Hippocampal formation (tissue), 2 donors: ENCODE results near the gene IGF2R.
"Not testable (repeated sequence)": the region's sequence is repeated elsewhere in the genome, so short reads cannot be mapped to it uniquely, and the experiment has no call there.

ENCODE experiments used
- DNase-seq, 2 donors: peaks; one replicate each; lab custom pipeline; 2025; lab: John Stamatoyannopoulos, UW

The IGF2R gene

DNA sequence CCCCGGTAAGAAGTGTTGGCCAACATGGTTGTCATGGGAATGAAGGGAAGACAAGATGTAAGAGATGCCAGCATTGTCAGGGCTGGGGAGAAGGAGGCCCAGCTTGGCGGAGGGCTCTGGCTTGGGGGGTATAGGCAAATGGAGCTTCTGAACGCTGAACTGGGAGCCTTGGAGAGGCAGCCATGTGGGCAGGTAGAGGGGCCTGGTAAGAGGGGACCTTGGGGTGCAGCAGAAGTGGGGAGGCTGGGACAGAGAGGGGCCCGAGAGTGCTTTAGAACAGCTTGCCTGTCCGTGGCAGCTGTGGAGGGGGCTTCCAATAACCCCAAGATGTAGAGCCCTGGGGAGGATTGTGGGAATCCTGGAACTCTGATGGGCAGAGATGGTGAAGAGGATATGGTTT is 155.7 kb downstream of the IGF2R start:
- DNase-seq, result no peak

DNA sequence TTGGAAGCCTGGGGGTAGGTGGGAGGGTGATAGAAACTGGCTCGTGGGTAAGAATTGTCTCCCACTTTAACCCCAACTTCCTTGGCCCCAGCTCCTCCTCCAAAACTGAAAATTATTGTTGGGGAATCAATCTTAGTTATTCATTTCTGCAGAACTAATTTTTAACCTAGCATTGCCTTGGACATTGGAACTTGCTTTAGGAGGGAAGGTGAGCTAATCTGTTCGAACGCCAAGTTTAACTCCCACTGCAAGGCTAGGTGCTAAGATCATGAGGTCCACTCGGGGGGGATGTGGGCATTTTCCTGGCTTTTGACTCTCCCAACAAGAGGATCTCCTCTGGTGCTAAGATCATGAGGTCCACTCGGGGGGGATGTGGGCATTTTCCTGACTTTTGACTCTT is 156.2 kb downstream of the IGF2R start:
- DNase-seq, result not testable (repeated sequence)

DNA sequence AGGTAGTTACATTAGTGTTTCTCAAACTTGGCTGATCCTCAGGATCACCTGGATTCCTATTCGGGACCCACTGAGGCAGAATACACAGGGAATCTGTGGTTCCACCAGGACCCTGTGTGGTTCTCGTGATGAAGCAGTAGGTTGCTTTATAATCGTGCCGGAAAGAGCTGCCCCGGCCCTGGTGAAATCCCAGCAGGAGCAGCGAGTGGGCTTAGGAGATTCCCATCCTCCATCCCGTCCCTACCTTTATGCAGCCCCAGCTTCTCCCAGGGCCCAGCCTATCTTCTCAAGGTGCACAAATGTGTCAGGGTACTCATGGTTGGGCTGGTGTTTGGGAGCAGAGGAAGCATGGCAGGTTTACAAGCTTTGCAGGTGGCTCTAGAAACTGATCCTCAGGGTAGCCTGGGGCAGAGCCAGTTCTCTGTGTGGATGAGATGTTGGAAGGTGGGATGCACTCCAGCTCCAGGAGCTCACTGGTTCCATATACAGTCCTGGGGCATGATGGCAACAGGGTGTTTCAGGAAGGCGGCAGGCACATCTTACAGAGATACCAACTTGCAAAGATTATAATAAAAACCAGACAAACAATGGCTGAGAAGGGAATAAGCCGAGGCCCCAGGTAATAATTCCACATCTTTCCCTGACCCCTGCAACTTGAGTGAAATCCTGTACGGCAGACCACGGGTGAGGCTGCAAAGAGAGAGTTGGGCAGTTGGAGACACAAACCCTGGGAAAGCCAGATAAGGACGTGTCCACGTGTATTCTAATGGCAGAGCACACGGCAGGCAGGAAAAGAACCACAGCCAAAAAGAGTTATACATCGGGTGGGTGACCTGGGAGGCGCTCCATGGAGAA is 158.6 kb downstream of the IGF2R start:
- no peak for DNase-seq

DNA sequence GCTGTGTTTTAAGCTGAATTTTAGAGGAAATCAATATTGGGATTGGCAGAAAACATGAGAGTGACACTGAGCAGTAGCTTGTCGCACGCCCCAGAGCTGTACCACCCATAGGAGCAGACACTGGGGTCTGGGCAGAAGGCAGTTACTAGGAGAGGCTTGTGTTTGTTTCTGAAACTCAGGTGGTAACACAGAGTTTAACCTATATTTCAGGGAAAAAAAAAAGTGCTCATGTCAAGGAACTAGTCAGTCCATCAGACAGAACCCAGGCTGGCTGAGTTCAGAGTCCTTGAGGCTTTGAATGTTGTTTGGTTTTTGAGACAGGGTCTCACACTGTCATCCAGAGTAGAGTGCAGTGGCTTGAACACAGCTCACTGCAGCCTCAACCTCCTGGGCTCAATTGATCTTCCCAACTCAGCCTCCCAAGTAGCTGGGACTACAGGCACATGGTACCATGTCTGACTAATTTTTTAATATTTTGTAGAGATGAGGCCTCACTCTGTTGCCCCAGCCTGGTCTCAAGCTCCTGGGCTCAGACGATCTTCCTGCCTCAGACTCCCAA is 159.3 kb downstream of the IGF2R start:
- no peak for DNase-seq

DNA sequence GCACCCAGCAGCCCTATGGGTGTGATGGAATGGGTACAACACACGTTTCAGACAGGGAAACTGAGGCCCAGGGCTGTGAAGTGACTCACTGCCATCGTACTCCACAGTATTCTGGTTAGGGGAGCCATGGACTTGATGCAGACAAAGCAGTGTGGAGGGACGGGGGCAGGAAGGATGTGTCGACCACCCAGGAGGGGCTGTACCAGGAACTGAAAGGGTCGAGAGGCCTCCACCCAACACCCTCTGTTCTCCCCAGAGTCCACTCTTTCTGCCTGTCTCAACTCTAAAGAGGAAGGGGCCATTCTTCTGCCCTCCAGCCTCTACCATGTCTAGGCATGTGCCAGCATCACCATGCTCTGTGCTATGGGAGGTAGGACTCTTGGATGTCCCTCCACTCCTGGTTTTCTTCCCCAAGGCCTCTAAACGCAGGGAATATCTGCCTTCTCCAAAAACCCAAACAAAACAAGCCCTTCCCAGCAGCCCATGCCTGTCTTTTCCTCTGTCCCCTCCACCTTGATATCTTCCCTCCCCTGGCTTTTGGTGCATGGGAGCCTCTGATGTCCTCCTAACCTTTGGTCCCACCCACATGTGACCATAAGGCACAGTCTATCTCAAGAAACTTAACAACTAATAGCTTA is 160.1 kb downstream of the IGF2R start:
- DNase-seq, result no peak

DNA sequence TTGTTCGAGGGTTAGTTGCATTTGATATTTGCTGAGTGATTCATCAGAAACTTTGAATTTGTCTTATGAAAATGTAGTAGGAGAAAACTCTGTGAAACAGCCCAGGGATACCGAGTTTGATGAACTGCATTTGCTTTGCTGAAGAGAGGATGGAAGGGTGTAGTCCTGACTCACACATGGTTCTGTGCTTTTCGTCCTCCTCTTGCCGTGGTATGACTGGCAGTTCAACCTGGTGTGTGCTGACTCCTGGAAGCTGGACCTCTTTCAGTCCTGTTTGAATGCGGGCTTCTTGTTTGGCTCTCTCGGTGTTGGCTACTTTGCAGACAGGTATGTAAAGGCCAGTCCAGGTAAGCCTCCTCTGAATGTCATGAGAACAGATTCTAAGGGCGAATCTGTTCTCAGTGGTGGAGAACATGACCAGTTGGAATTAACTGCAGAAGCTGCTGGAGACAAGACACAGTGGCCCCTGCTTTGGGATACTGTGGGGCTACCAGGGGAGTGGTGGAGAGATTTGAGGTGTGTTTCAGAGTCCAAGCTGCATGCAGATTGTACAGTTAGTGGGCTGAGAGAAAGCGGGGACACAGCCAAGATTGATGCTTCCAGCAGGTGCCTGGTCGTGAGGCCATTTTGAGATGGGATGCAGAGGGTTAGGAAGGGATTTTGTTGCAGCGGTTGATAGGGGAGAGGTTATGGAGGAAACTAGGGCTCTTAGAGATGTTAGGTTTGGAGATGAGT is 161.2 kb downstream of the IGF2R start:
- DNase-seq, result no peak

DNA sequence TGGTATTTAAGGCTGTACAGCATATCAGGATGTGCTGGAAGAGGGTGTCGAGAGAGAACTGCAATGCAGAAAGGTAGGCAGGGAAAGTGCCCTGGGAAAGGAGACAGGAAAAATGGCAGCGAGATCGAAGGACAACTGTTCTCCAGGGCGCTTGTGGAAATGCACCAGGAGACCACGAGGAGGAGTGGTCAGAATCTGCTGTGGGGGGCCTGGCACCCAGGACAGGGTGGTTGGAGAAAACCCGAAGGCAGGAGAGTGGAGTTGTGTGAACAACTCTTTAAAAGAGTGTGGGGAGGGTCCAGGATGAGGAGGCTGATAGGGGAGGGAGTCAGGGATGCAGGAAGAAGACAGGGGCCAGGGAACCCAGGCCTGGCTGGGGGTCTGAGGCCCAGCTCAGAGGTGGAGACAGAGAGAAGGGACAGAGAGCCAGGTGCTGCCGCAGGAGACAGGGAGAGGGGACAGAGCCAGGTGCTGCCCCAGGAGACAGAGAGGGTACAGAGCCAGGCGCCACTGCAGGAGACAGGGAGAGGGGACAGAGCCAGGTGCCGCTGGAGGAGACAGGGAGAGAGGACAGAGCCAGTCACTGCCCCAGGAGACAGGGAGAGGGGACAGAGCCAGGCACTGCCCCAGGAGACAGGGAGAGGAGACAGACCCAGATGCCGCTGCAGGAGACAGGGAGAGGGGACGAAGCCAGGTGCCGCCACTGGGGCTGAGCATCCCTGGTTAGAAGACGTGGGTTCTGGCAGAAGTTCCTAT is 162.0 kb downstream of the IGF2R start:
- no peak for DNase-seq

DNA sequence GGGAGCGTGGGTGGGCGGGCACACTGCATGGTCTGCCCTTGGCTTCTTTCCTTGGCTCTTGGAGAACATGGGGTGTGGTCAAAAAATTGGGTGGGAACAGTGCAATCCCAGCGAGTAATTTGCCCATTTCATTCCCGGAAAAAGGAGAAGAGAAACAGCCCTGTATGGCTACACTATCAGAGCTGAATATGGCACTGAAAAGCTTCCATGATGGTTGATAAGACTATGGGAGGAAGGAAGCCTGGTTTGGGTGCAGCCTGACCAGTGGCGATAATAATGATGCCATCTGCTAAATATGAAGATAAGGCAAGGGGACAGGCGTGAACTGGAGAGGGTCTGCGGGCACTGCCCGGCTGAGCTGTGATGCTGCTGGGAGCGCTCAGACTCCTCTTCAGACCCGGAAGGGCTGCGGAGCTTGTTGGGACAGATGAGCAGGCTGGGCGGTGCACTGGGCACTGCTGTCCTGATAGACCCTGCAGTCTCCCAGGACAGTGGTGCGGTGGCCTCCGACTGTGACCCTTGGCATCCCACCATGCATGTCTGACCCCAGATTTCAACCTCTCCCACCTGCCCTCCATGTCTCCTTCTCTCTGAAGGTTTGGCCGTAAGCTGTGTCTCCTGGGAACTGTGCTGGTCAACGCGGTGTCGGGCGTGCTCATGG is 162.9 kb downstream of the IGF2R start:
- no peak for DNase-seq

DNA sequence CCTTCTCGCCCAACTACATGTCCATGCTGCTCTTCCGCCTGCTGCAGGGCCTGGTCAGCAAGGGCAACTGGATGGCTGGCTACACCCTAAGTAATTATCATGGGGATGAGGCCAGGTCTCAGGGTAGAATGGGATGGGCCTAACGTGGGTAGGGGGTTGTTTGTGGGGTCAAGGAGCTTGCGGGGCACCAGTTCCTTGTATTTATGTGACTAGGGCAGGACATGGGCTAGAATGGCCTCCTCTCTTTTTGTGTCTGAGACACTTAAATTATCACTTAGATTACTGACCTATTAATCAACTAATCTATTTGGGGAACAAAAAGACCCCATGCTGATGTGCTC is 163.4 kb downstream of the IGF2R start:
- DNase-seq, result no peak

DNA sequence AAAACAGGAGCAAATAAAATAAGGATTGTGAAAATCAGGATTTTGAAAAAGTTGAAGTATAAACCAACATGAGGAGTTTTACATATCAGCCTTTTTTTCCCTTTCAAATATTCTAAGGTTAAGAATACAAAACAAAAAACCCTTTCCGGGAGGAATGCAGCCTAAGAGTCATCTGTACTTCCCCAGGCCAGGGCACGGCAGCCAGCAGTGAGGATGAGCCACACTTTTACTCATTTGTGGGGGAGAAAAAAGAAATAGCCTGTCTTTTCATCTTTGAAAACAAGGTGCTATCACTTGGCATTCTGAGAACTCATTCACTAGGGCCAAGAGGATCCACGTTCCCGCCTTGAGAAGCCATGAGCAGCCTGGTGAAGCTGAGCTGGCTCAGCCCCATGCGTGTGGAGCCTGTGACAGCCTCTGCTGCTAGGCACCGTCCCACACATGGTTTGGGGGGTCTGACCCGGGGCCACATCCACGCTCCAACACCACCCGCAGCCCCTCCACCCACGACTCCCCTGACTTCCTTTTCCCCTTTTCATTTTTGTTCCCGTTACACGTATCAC is 164.0 kb downstream of the IGF2R start:
- no peak for DNase-seq

DNA sequence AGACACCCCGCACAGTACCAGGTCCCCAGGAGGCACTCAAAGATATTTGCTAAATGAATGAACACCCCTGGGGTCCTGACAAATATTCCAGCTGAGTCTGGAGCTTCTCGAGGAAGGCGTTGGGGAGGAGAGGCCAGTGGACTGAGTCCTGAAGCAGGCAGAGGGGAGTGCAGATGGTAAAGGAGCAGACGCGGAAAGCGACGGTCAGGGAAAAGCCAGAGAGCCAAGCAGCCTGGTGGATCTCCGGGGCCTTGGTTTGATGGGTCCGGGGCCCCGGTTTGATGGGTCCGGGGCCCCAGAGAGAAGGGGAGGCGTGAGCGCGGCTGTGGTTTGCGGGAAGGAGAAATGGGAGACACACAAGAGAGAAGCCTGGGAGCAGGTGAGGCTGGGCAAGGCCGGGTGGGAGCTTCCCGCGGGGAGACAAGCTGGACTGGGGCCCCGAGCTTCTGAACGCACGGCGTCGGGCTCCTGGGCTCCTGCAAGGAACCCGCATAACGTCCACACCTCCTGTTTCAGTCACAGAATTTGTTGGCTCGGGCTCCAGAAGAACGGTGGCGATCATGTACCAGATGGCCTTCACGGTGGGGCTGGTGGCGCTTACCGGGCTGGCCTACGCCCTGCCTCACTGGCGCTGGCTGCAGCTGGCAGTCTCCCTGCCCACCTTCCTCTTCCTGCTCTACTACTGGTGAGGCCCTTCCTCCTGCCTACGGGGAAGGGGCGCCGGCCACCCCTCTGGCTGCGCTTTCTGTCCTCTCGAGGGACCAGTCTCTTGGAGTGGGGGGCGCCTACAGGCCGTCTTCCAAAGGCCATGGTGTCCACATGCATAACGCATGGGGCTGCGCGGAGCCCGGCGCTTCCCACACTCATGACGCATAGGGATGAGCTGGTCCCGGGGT is 164.8 kb downstream of the IGF2R start:
- DNase-seq, result no peak

DNA sequence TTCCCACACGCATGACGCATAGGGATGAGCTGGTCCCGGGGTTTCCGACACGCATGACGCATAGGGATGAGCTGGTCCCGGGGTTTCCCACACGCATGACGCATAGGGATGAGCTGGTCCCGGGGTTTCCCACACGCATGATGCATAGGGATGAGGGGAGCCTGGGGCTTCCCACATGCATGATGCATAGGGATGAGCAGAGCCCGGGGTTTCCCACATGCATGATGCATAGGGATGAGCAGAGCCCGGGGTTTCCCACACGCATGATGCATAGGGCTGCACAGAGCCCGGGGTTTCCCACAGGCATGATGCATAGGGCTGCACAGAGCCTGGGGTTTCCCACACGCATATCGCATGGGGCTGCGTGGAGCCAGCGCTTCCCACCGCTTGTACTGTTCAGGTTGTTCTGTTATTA is 165.5 kb downstream of the IGF2R start:
- DNase-seq, result not testable (repeated sequence)

DNA sequence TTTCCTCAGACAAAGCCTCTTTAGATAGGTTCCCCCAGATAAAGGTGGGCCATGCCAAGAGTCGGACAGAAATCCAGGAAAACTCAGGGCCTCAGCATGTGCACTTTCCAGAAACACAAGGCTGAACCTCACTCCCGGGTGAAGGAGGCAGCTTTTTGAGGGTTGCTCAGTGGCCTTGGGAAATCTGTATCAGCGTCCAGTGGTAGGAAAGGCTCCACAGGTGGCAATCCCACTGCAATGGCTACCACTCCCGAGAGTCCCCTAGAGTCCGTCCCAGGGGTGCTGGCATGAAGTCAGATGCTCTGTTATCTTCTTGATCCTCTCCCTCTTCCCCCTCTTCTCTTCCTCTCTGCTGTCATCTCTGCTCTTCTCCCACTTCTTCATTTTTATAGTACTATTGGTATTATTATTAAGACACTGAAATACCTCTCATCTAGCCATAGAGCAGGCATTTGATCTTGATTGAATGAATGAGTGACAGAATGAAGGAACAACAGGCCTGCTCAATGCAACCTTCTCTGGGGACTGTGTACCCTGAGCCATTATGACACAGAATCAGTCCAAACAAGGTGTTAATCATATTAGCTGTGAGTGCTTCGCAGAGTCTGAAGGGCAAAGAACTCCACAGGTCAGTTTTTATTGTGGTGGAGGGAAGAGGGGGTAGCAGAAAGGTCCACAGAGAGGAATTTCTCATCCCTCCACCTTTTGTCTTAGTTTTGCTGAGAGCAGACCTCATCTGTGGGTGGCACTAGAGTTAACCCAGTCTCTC is 166.1 kb downstream of the IGF2R start:
- no peak for DNase-seq

DNA sequence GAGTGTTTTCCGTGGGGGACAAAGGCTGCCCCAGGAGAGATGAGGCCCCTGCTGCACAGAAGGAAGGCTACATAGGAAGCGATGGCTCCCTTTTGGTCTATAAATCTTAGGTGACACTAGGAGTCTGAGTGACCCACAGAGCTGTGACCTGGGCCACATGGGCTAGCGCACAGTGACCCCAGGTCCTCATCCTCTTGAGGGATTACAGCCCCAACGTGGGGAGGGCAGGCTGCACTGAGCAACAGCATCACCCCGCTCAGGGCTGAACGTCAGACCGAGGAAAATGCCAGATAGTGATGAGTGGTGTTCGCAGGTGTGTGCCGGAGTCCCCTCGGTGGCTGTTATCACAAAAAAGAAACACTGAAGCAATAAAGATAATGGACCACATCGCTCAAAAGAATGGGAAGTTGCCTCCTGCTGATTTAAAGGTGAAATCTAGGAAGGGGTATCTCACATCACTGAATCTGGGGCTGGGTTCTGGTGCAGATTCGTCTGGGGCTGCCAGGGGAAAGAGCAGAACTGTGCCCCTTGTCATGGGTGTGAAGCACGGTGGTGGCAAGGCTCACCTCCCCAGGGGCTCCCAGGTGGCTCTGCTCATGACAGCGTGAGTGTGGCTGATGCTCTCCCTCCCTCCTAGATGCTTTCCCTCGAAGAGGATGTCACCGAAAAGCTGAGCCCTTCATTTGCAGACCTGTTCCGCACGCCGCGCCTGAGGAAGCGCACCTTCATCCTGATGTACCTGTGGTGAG is 167.2 kb downstream of the IGF2R start:
- DNase-seq, result no peak

DNA sequence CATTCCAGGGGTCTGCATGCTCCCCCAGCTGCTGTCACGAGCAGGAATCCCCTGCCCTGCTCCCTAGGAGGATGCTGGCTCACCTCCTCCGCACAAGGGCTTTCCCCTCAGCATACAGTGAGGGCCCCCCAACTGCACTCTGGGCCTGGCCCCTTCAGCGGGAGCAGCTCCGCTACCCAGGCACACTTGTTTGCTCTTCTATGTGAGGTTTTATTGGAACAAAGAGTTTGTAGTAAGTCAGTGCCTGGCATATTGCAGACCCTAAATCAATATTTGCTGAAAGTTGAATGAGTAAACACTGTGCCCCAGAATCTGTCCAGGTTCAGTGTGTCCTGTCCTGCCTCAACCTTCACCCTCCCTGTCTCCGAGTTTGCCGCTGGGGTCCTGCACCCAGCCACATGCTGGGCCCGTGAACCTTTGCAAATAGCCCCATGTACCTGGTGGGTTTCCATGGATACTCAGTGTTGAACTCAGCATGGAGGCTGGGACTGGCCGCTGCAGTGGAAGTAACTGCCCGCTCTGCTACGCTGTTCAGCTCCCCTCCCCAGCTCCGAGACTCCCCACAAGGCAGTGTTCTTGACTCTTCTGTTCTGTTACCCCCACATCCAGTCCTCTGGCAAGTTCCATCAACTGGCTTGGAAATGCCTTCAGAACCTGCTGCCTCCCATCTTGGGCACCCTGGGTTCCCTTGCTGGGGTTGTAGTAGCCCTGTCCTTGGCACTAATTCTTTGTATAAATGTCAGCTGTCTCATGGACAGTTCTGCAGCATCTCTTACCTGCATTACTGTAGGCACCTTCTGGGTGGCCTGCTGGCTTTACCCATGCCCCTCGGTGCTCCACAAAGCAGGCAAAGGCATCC is 168.5 kb downstream of the IGF2R start:
- DNase-seq, result no peak

DNA sequence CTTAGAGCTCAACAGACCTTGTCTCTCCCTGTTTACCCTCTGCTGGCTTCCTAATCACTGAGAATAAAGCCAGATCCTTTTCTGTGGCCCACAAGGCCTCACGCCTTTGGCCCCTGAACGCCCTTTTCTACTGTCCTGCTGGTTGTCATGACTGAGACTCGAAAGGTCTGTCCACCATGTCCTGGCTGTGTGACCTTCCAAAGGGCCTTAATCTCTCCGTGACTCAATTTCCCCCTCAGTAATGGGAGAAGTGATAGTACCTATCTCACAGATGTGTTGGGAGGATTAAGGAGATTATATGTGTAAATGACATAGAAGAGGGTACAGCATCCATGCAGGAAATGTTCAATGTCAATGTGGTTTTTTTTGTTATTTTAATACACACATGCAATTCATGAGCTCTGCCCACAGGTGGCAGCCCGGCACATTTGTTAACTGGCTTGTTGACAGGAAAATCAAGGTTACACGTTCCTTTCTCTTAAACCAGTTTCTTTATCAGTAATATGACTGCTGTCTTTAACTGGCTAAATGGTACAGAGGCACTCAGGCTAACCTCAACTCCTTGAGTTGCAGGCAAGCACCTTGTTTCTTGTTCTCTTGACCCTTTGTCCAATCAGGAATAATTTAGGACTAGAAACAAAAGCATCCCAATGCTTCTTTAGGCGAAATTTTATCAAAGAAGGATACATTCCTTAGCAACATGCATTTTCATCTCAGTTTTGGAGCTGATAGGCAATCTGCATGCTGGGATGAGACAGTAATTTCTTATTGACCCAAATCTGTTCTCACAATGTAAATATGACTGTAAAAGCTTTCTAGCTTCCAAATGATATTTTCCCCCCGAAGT is 169.3 kb downstream of the IGF2R start:
- DNase-seq, result peak; percentile 7 to 13
